GM21360 (cell line): ENCODE data around the gene TEX19.
"Not testable (repeated sequence)": the region's sequence is repeated elsewhere in the genome, so short reads cannot be mapped to it uniquely, and the experiment has no call there.

Experiments
- ATAC-seq: cut with Tn5 transposase; IDR thresholded peaks from one replicate; pipeline ENCODE4 v1.9.1; 2021; ENCODE audit warnings: mild to moderate bottlenecking, moderate library complexity; ENCODE audit not compliant: unreplicated experiment

The TEX19 gene

DNA sequence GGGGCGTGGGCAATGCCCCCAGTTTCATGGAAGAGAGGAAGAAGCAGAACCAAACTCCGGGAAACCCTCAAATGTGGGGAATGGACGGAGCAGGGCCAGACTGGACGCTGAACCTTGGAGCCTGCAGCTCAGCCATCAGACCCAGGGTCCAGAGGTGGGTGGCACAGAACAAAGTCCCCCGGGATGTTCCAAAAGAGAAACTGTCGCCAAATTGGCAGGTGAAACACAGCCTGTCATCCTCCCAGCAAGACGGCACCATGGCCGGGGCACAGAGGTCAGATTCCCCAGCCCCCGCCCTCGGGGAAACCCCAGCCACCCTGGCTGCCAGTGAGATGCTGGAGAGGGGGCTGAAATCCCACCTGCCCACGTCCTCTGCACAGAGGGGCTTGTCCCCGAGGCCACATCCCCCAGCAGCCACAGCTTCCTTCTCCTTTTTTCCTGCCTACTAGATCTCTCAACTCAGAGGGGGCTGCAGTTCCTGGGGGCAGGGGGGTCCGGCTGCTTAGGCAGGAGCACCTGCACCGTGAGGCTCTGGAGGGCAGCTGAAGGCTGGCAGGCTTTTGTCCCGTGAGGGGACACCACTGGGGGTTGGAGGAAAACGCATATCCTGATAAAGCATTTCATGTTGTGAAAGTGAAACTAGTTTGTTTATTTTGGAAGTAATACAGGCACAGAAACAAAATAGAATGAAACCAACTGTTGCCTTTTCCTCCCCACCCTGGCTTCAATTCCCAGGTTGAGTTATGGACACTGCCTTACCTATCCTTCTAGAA, 24.2 kb upstream of the TEX19 start:
- ATAC-seq, result no peak

DNA sequence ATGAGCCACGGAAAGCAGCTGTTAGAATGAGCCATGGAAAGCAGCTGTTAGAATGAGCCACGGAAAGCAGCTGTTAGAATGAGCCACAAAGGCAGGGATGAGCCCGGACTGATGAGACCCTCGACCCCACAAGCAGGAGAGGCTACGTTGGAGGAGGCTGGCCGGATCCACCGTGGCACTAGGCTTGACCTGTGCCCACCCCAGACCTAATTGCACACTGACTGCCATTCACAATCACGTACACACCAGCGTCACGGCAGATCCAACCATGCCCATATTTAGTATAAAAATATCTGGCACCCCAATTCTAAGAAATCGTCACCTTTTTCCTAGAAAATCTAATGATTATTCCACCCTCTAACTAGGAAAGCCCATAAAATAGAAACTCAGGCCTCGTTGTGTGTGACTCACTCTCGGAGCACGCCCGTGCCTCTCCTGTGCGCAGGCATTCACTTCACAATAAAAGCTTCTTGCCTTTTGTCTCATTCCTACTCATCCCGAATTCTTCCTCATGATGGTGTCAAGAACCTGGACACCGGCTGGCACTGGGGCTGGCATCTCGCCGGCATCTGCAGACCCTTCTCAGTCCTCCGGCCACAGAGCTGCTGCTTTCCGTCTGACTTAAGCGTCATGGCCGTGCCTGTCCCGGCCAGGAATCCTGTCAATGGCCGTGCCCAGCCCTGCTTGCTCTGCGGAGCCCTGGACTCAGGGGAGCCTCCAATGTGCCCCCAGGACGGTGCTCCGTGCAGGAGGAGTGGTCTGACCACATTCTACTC, 20.0 kb upstream of the TEX19 start:
- ATAC-seq, result no peak

GRCh38 chr17:82339634-82340580, 19.1 kb upstream of the TEX19 start:
- ATAC-seq, result no peak

- ATAC-seq, result no peak
Observed at GRCh38 chr17:82342361-82343079, 16.5 kb upstream of the TEX19 start.

GRCh38 chr17:82343560-82343959, 15.5 kb upstream of the TEX19 start:
- no peak for ATAC-seq

DNA sequence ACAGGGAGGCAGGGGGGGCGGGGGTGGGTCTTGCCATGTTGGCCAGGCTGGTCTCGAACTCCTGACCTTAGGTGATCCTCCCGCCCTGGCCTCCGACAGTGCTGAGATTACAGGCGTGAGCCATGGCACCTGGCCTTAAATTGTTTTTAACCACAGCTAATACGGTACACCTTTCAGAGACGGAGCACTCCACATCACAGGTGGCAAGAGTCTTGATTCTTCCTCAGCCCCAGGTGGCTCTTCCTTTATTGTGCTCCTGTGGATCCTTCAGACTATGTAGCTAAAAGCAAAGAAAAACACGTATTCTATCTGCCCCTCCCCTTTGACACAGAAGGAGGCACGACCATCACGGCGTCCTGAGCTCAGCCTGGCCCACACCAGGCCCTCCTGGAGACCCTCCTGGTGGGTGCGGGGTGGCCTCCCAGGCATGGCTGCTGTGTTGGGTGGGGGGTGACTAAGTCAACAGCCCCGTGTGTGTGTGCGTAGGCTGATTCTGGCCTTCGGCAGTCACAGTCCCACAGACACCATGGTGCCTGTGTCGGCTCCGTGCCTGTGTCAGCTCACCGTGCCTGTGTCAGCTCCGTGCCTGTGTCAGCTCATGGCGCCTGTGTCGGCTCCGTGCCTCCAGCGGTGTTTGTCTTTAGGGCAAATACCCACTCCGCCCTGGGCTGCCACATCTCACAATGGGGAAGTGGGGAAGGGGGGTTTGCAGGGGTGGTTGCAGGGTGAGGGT, 14.7 kb upstream of the TEX19 start:
- ATAC-seq, result no peak

DNA sequence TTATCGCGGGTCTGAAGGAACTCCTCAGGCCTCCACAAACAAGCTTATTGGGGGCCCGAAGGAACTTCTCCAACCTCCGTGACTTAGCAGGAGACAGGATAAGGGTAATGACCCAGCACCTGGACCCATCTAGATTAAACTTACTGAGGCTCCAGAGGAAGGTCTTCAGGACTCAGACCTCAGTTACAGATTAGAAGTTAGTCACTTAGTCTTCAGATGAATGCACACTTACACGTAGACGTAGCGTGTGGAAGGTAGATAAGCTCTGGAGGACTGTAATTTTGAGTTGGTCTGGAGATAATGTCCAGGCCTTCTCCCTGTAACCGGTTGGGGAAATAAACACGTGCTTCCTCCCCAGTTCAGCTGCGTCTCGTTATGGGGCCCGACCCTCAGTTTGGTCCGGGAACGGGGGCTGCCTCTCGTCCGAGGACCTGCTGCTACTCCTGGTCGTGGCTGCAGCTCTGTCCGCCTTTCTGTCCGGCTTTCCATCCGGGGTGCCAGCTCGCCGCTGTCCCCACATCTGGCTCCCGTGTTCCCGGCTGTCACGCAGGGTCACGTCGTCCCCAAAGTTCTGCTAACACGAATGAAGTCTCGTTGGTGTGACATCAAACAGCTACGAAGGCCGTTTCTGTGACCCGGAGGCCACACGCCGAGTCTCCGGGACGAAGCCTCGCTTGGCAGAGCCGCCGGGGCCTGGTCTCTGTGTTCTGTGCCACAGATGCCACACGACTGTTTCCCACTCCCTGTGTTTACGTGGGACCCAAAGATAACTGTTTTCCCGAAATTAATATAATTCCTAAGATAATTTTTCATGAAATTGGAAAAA, 13.7 kb upstream of the TEX19 start:
- no peak for ATAC-seq

GRCh38 chr17:82346342-82347300, 12.4 kb upstream of the TEX19 start:
- no peak for ATAC-seq

- ATAC-seq, result not testable (repeated sequence)
Observed at GRCh38 chr17:82347994-82348393, 11.1 kb upstream of the TEX19 start.

DNA sequence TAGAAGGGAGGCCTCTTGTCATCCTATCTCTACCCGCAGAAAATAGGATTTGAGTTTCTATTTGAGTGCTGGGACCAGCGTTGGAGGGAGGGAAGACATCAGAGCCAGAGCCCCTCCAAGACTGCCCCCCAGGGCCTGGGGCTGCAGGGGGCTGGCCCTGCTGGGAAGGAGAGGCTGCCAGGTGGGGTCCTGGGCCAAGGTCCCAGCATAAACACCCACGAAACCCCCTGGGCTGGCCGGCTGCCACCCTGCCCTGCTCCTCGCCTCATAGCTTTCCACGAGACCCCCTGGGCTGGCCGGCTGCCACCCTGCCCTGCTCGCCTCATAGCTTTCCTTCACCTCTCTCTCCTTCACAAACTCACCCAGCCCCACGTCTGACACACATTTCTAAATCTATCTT, 10.6 kb upstream of the TEX19 start:
- ATAC-seq, result no peak

- ATAC-seq, result no peak
Observed at GRCh38 chr17:82348866-82349265, 10.2 kb upstream of the TEX19 start.

DNA sequence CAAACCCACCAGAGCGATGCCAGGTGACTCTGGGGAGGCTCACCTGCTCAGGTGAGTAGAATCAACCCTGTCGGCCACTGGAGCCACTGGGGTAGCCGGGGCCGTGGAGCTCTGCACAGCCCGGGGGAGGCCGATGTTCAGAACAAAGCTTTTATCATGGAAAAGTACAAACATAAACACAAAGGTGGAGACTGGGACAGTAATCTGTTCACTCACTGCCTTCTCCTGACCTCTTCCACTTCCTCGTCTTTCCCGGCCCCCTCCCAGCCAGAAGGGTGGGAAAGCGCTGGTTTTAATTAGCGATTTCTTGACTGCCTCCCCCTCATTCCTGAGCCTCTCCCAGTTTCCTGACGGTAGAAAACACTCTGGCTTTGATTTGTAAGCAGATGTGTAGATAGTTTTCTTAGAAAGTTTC, 9.8 kb upstream of the TEX19 start:
- ATAC-seq, result no peak

DNA sequence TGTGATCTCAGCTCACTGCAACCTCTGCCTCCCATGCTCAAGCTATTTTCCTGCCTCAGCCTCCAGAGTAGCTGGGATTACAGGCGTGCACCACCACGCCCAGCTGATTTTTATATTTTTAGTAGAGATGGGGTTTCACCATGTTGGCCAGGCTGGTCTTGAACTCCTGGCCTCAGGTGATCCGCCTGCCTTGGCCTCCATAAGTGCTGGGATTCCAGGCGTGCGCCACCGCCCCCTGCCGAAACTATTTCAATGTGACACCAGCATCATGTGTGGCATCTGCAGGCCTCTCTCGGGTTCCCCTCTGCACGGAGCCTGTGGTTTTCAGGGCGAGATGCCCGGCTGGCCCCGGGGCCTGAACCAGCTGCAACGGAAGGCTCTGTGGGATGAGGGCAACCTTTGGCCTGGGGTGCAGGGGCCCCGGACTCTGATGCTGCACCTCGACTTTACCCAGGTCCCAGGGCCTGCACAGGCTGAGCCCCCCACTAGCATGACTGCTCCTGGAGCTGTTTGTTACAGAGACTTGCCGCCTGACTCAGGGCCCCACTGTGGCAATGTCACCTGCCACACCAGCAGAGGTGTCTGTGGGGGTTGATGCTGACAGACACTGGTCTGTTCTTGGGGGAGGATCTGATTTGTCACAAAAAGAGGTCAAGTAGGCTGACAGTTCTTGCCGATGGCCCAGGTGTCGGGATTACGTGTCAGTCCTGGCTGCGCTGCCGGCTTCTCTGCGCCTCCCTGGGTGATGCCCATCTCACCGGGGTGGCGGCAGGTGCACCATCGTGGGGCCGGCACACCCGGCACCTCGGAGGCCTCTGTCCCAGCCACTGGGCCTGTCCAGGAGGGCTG, 8.6 kb upstream of the TEX19 start:
- ATAC-seq, result no peak

- ATAC-seq, result no peak
Observed at GRCh38 chr17:82351254-82351712, 7.8 kb upstream of the TEX19 start.

DNA sequence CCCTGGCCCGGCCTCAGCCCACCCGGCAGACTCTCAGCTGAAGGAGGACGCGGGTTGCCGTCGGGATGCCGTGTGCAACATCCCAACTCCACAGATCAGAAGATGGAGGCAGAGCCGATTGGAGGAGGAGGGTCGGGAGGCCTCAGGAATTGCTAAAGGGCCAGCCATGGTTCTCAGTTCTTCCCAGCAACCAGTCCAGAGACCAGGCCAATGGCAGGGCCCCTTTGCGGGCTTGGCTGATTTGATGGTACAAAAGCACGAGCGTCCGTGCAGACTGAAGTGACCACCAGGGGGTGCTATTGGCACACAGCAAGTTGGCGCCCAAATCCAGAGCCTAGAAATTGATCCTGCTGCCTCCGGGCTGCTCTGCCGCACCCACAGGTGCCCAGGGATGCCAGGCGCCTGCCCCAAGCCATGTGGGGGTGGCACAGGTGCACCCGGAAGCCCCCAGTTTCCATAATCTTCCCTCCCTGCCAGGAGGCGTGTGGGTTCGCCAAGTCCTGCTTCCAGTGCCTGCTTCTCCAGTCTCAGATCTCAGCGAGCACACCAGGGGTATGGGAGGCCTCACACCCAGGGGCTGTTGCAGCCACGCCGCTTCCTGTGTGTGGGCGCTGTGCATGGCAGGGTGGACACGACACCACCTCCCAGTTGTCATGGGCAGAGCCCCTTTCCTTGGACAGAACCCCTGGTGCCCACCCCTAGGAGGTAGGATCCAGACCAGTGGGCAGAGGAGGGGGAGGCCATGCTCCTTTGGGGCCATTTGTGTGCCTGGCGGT, 7.1 kb upstream of the TEX19 start:
- ATAC-seq, result no peak

- no peak for ATAC-seq
Observed at GRCh38 chr17:82353484-82353883, 5.6 kb upstream of the TEX19 start.
